ENCODE data around the gene OR4K15.
"Not testable (repeated sequence)": the region's sequence is repeated elsewhere in the genome, so short reads cannot be mapped to it uniquely, and the experiment has no call there.

OR4K15 gene, protein sequence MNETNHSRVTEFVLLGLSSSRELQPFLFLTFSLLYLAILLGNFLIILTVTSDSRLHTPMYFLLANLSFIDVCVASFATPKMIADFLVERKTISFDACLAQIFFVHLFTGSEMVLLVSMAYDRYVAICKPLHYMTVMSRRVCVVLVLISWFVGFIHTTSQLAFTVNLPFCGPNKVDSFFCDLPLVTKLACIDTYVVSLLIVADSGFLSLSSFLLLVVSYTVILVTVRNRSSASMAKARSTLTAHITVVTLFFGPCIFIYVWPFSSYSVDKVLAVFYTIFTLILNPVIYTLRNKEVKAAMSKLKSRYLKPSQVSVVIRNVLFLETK

GRCh38 chr14:19975291-19975690, at the start of gene OR4K15:
Gene OR4K15 (plus strand): TSS chr14:19975591. CDS start chr14:19975591, 0 bp downstream.
- H3K27ac ChIP-seq (ENCODE audit: low read depth, low read length) = no peak within 1 kb of the TSS
- H3K4me1 ChIP-seq (ENCODE audit: control insufficient read depth, insufficient read depth, low read length) = no peaks in the 10 kb centered on the region
- H3K9ac ChIP-seq (ENCODE audit: low read length) = no peak within 1 kb of the TSS
- H3K36me3 ChIP-seq (ENCODE audit: control insufficient read depth, insufficient read depth, low read length) = no peaks in the 10 kb centered on the region
- H3K9me3 ChIP-seq (ENCODE audit: control insufficient read depth, insufficient read depth, low read depth, low read length) = peaks cover 20% of the 10 kb centered on the region; the same call in 1 of the 2 replicates
- H3K4me3 ChIP-seq (ENCODE audit: low read depth, low read length) = no peak within 1 kb of the TSS
- no peaks in the 10 kb centered on the region for H3K27me3 ChIP-seq (ENCODE audit: control insufficient read depth, insufficient read depth, low read length)

DNA sequence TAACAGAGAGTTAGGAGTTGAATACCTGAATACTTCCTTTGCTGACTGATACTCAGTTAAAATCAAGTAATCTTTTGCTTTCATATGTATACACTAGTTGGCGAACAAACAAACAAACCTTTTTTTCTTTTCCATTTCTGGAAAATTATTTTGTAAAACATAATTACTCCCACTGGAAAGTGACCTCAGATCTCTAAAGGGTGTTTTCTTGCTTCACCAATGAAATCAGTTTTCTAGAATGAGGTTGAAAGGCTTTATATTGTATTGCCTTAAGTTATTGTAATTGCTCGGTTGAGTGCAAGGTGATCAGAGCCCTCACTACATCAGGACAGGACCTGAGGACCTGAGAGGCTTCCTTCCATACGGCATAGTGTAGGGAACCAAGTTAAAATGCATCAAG, 44.8 kb upstream of the OR4K15 start, which contains the start of gene OR4K1:
OR4K1 (plus strand) TSS at position 301 of the 400 bp plus-strand sequence. CDS start 4,750 bp downstream, outside the sequence.
- H3K9ac ChIP-seq (ENCODE audit: low read length) = no peak within 1 kb of the TSS
- H3K4me1 ChIP-seq (ENCODE audit: control insufficient read depth, insufficient read depth, low read length) = no peaks in the 10 kb centered on the region

GRCh38 chr14:19941668-19942067, 33.7 kb upstream of the OR4K15 start:
- Histone ChIP-seq H3K4me3 (ENCODE audit: low read depth, low read length) (no peak overlapping the region), H3K4me1 (ENCODE audit: control insufficient read depth, insufficient read depth, low read length) (no peaks in the 10 kb centered on the region)

More for the DNA sequence above, 44.8 kb upstream of the OR4K15 start, which contains the start of gene OR4K1:
- H3K36me3 ChIP-seq (ENCODE audit: control insufficient read depth, insufficient read depth, low read length) = no peaks in the 10 kb centered on the region
- no peaks in the 10 kb centered on the region for H3K27me3 ChIP-seq (ENCODE audit: control insufficient read depth, insufficient read depth, low read length)
- H3K27ac ChIP-seq (ENCODE audit: low read depth, low read length) = no peak within 1 kb of the TSS
- no peak within 1 kb of the TSS for H3K4me3 ChIP-seq (ENCODE audit: low read depth, low read length)
- peaks cover 29% of the 10 kb centered on the region; the same call in 1 of the 2 replicates for H3K9me3 ChIP-seq (ENCODE audit: control insufficient read depth, insufficient read depth, low read depth, low read length)

DNA sequence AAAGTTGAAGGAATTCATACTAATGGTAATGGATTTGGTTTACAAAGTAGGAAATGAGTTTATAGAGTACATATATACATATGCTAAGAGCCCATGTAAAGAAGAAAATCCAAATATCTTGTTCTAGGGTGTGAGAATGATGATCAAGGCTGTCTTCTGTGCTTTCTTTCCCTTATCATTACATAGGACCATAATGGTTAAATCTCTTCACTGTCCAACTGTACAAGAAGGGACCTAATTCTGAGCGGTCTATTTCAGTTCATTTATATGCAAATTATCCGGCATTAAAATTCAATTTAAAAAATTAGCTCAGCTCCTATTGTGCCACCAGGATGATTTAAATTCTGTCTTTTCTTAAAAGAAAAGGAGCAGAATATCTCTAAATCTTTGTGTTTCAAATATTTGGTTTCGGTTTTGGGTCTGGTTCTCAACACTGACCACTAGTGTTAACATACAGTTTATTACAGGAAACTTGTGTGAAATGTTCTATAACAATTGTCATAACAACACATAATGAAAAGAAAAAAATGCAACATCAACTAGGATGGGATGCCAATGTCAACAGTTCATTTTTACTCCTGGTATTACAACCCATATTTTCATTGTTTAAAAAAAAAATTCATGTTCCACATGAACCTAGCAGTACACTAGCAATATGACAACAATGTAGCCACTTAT, 27.8 kb upstream of the OR4K15 start:
- Histone ChIP-seq H3K36me3 (ENCODE audit: control insufficient read depth, insufficient read depth, low read length) (no peaks in the 10 kb centered on the region), H3K27me3 (ENCODE audit: control insufficient read depth, insufficient read depth, low read length) (no peaks in the 10 kb centered on the region), H3K9me3 (ENCODE audit: control insufficient read depth, insufficient read depth, low read depth, low read length) (peaks cover 27% of the 10 kb centered on the region; the same call in 1 of the 2 replicates), H3K27ac (ENCODE audit: low read depth, low read length) (no peak overlapping the region), H3K4me3 (ENCODE audit: low read depth, low read length) (no peak overlapping the region), H3K4me1 (ENCODE audit: control insufficient read depth, insufficient read depth, low read length) (no peaks in the 10 kb centered on the region), H3K9ac (ENCODE audit: low read length) (no peak overlapping the region)

More at GRCh38 chr14:19941668-19942067, 33.7 kb upstream of the OR4K15 start:
- H3K9me3 ChIP-seq (ENCODE audit: control insufficient read depth, insufficient read depth, low read depth, low read length) = peaks cover 23% of the 10 kb centered on the region; the same call in 1 of the 2 replicates
- no peaks in the 10 kb centered on the region for H3K27me3 ChIP-seq (ENCODE audit: control insufficient read depth, insufficient read depth, low read length)
- H3K36me3 ChIP-seq (ENCODE audit: control insufficient read depth, insufficient read depth, low read length) = no peaks in the 10 kb centered on the region
- H3K27ac ChIP-seq (ENCODE audit: low read depth, low read length) = no peak overlapping the region
- no peak overlapping the region for H3K9ac ChIP-seq (ENCODE audit: low read length)

- H3K27ac ChIP-seq (ENCODE audit: low read depth, low read length) = no peak overlapping the region
- no peaks in the 10 kb centered on the region for H3K4me1 ChIP-seq (ENCODE audit: control insufficient read depth, insufficient read depth, low read length)
- peaks cover 27% of the 10 kb centered on the region; the same call in 1 of the 2 replicates for H3K9me3 ChIP-seq (ENCODE audit: control insufficient read depth, insufficient read depth, low read depth, low read length)
- H3K36me3 ChIP-seq (ENCODE audit: control insufficient read depth, insufficient read depth, low read length) = no peaks in the 10 kb centered on the region
- H3K4me3 ChIP-seq (ENCODE audit: low read depth, low read length) = no peak overlapping the region
- no peaks in the 10 kb centered on the region for H3K27me3 ChIP-seq (ENCODE audit: control insufficient read depth, insufficient read depth, low read length)
- H3K9ac ChIP-seq (ENCODE audit: low read length) = no peak overlapping the region
These were observed 26.2 kb upstream of the OR4K15 start for GRCh38 chr14:19949218-19949617.

DNA sequence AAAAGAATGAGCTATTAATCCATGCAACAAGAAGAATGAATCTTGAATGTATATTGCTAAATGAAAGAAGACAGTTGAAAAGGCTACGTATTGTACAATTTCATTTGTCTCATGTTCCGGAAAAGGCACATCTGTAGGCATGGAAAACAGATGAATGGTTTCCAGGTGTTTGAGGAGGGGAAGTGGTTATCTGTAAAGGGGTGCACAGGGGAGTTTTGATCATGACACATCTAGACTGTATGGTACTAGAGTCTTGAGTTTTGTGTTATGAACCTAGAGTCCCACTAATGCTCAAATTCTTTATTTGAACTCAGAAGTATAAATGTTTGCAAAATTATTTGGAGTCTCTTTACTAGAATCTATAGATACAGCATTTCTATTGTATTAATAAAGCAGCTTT, 5.7 kb upstream of the OR4K15 start:
- H3K9ac ChIP-seq (ENCODE audit: low read length); H3K36me3 ChIP-seq (ENCODE audit: control insufficient read depth, insufficient read depth, low read length); H3K27me3 ChIP-seq (ENCODE audit: control insufficient read depth, insufficient read depth, low read length); H3K27ac ChIP-seq (ENCODE audit: low read depth, low read length); H3K4me1 ChIP-seq (ENCODE audit: control insufficient read depth, insufficient read depth, low read length); H3K4me3 ChIP-seq (ENCODE audit: low read depth, low read length); H3K9me3 ChIP-seq (ENCODE audit: control insufficient read depth, insufficient read depth, low read depth, low read length): not testable (repeated sequence)

DNA sequence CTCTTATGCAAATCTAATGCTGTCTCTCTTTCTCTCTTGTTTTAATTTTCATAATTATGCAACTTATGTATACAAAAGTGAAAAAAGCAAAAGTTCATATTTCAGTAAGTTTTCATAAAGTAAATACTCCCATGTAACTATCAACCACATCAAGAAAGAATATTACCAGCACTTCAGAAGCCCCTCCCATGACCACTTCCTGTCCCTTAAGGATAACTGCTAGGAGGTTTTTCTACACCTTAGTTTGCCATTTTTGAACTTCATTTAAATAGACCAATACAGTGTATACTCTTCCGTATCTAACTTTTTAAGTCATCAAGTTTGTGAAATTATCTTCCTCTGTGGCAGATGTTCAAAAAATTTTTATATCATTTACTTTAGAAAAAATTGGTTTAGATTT, 547 bp upstream of the OR4K15 start:
- H3K4me1 ChIP-seq (ENCODE audit: control insufficient read depth, insufficient read depth, low read length) = no peaks in the 10 kb centered on the region
- H3K27ac ChIP-seq (ENCODE audit: low read depth, low read length) = no peak overlapping the region
- H3K9ac ChIP-seq (ENCODE audit: low read length) = no peak overlapping the region
- H3K27me3 ChIP-seq (ENCODE audit: control insufficient read depth, insufficient read depth, low read length) = no peaks in the 10 kb centered on the region
- H3K4me3 ChIP-seq (ENCODE audit: low read depth, low read length) = no peak overlapping the region
- H3K36me3 ChIP-seq (ENCODE audit: control insufficient read depth, insufficient read depth, low read length) = no peaks in the 10 kb centered on the region
- H3K9me3 ChIP-seq (ENCODE audit: control insufficient read depth, insufficient read depth, low read depth, low read length) = peaks cover 20% of the 10 kb centered on the region; the same call in 1 of the 2 replicates

DNA sequence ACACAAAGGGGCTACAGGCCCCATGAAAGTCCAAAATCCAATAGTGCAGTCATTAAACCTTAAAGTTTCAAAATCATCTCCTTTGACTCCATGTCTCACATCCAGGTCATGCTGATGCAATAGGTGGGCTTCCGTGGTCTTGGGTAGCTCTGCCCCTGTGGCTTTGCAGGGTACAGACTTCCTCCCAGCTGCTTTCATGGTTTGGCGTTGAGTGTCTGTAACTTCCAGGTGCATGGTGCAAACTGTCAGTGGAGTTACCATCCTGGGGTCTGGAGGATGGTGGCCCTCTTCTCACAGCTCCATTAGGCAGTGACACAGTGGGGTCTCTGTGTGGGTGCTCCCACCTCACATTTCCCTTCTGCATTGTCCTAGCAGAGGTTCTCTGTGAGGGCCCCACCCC, 18.0 kb downstream of the OR4K15 start:
- Histone ChIP-seq H3K4me1 (ENCODE audit: control insufficient read depth, insufficient read depth, low read length) (no peaks in the 10 kb centered on the region), H3K36me3 (ENCODE audit: control insufficient read depth, insufficient read depth, low read length) (no peaks in the 10 kb centered on the region), H3K4me3 (ENCODE audit: low read depth, low read length) (no peak overlapping the region), H3K27ac (ENCODE audit: low read depth, low read length) (no peak overlapping the region), H3K9me3 (ENCODE audit: control insufficient read depth, insufficient read depth, low read depth, low read length) (peaks cover 35% of the 10 kb centered on the region; the same call in 1 of the 2 replicates), H3K27me3 (ENCODE audit: control insufficient read depth, insufficient read depth, low read length) (no peaks in the 10 kb centered on the region), H3K9ac (ENCODE audit: low read length) (no peak overlapping the region)

GRCh38 chr14:20001863-20002262, 26.5 kb downstream of the OR4K15 start, which contains the start of gene OR4Q2:
Gene OR4Q2 (plus strand): TSS chr14:20002163.
- Histone ChIP-seq H3K4me3 (ENCODE audit: low read depth, low read length) (no peak within 1 kb of the TSS), H3K27ac (ENCODE audit: low read depth, low read length) (no peak within 1 kb of the TSS), H3K36me3 (ENCODE audit: control insufficient read depth, insufficient read depth, low read length) (no peaks in the 10 kb centered on the region), H3K4me1 (ENCODE audit: control insufficient read depth, insufficient read depth, low read length) (no peaks in the 10 kb centered on the region), H3K9me3 (ENCODE audit: control insufficient read depth, insufficient read depth, low read depth, low read length) (peaks cover 23% of the 10 kb centered on the region; the same call in 1 of the 2 replicates), H3K9ac (ENCODE audit: low read length) (no peak within 1 kb of the TSS), H3K27me3 (ENCODE audit: control insufficient read depth, insufficient read depth, low read length) (no peaks in the 10 kb centered on the region; the same call in 1 of the 2 replicates)

GRCh38 chr14:20002319-20002718, 26.9 kb downstream of the OR4K15 start:
- Histone ChIP-seq H3K27me3 (ENCODE audit: control insufficient read depth, insufficient read depth, low read length) (no peaks in the 10 kb centered on the region; the same call in 1 of the 2 replicates), H3K4me3 (ENCODE audit: low read depth, low read length) (no peak overlapping the region), H3K9me3 (ENCODE audit: control insufficient read depth, insufficient read depth, low read depth, low read length) (peaks cover 22% of the 10 kb centered on the region; the same call in 1 of the 2 replicates), H3K36me3 (ENCODE audit: control insufficient read depth, insufficient read depth, low read length) (no peaks in the 10 kb centered on the region), H3K9ac (ENCODE audit: low read length) (no peak overlapping the region), H3K27ac (ENCODE audit: low read depth, low read length) (no peak overlapping the region), H3K4me1 (ENCODE audit: control insufficient read depth, insufficient read depth, low read length) (no peaks in the 10 kb centered on the region)

- Histone ChIP-seq H3K27me3 (ENCODE audit: control insufficient read depth, insufficient read depth, low read length) (no peaks in the 10 kb centered on the region; the same call in 1 of the 2 replicates), H3K9ac (ENCODE audit: low read length) (no peak overlapping the region), H3K4me3 (ENCODE audit: low read depth, low read length) (no peak overlapping the region), H3K36me3 (ENCODE audit: control insufficient read depth, insufficient read depth, low read length) (no peaks in the 10 kb centered on the region), H3K4me1 (ENCODE audit: control insufficient read depth, insufficient read depth, low read length) (no peaks in the 10 kb centered on the region), H3K9me3 (ENCODE audit: control insufficient read depth, insufficient read depth, low read depth, low read length) (peaks cover 31% of the 10 kb centered on the region; the same call in 1 of the 2 replicates), H3K27ac (ENCODE audit: low read depth, low read length) (no peak overlapping the region)
These were observed 32.8 kb downstream of the OR4K15 start for GRCh38 chr14:20008156-20008555.
